NCI-H748 (cell line): ENCODE measurements around the gene FUT7.

Experiments
- DNase-seq: peaks from one replicate; lab custom pipeline; 2025; ENCODE audit not compliant: unreplicated experiment; lab: John Stamatoyannopoulos, UW

Gene FUT7

DNA sequence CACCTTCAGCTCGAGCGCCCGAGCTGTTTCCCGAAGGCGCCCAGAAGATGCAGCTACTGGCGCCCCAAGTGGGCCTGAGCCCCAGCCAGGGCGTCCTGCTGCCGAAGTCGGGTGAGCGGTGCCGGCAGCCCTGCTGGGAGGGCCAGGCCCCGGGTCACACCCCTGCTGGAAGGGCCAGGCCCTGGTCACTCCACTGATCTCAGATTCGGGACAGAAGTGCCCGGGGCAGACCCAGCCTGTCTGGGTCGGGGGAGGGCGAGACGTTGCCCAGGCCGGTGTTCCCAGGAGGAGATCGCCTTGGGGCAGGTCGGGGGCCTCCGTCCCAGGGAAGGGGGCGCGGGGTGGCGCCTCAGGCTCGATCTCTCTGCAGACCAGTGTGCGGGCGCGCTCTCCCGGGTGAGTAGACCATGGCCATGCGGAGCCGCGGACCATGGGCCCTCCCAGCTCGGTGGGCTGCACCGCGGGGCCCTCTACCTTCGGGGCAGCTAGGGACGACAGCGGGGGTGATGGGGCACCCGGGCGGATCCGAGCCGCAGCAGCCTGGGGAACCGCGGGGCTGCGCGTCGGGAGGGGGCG, 46.8 kb downstream of the FUT7 start:
- no peak for DNase-seq

GRCh38 chr9:136984464-136985026, 47.3 kb downstream of the FUT7 start:
- DNase-seq, result no peak

GRCh38 chr9:136983656-136984314, 48.1 kb downstream of the FUT7 start:
- DNase-seq, result no peak

DNA sequence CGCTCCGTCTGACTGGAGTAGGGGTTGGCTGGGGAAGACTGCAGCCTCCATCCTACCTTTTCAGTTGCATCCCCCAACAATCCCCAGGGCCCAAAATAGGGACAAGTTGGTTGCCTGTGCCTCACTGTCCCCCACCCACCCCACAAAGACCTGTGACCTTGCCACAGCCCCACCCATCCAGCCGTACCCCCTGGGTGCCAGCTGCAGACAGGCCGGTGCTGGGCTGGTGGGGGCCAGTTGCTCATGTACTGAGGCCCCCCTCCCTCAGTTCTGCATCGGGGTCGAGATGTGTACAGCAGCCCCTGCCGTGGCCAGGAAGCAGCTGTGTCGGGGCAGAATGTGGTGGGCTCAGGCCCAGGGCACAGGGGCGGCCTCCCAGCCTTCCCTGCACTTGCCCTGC, 48.7 kb downstream of the FUT7 start:
- DNase-seq, result no peak

- no peak for DNase-seq
Measured at GRCh38 chr9:136982232-136983051, 49.4 kb downstream of the FUT7 start, which contains the start of gene LCNL1. TSS of gene LCNL1 (plus strand) at chr9:136982993. CDS start at chr9:136983587, 594 bp downstream.

DNA sequence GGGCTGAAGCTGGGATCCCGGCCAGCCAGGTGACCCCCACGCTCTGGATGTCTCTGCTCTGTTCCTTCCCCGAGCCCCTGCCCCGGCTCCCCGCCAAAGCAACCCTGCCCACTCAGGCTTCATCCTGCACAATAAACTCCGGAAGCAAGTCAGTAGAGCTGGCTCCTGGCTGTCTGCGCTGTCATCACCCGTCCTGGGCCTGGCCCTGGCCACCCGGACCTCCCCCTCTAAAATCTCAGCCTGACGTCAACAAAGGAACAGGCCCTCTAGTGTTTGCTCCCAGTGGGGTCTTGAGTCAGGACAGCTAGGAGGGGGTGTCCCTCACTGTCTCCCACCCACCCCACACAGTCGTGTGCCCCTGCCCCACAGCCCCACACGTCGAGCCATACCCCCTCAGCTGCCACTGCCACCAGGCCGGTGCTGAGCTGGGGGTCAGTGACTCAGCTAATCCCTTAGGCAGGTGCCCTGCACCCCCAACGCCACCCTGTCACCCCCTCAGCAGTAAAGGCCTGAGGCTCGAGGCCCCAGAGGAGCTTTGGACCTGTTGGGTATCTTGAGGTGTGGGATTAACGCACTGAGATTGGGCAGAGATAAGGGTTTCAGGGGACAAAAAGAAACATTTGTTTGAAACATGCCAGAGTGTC, 50.2 kb downstream of the FUT7 start:
- DNase-seq, result no peak

- no peak for DNase-seq
Measured at GRCh38 chr9:136980669-136981478, 51.0 kb downstream of the FUT7 start.
